Measurements from ENCODE around the gene GPC6.

The GPC6 gene

DNA sequence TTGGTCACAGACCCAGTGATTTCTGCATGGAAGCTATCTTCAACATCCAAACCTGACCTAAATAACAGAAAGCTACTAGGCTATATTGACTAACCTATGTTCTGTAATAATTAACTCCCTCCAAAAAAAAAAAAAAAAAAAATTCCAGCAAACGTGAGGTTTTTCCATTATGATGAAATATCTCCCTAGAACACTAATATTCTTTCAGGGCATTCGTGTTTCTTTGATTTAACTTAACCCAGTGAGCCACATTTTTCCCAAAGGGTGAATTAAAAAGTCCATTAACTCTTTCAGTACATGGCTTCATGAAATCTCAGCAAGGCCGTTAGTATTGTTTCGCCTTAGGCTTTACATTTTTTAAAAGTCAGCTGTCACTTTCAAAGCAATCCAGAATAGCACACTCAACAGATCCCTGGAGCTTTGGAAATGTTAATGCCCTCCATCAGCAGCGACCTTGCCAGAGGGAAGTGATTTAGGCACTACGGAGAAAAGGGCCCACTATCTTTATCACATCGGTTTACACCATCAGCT lies 1077.1 kb downstream of the GPC6 start:
- no peak for DNase-seq (ENCODE audit: low read depth)

- no peak for DNase-seq (ENCODE audit: low read depth)
These were observed 1078.4 kb downstream of the GPC6 start for GRCh38 chr13:94305033-94305432.

DNA sequence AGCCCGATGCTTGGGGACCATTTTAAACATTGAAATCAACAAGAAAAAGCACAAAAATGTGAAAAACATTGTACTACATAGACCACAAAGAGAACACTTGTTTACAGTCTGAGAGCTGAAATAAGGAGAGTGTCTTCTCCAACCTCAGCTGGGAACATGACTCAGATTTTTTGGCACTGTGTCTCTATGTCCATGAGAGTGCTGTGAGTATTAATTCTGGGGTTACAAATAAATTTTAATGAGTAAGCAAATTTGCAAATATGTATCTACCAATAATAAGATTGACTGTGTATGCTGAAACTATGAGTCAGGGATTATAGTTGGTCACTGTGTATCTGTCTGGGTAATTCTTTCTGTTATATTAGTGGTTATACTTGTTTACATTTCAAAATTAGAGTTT lies 1078.9 kb downstream of the GPC6 start:
- DNase-seq (ENCODE audit: low read depth): no peak

DNA sequence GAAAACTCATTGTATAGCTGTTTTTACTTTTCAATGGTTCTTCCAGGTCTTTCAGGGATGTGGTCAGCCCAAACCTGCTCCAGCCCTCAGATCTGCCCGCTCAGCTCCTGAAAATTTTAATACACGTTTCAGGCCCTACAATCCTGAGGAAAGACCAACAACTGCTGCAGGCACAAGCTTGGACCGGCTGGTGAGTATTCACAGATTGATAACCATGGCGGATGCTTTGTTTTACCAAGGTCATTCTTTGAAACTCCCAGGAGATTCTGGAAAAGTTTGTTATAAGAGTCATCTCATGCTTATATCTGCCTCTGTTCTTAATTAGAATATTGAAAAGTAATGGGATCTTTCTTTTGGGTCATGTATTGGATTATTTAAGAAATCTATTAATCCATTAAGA lies 1079.3 kb downstream of the GPC6 start:
- no peak for DNase-seq (ENCODE audit: low read depth)

DNA sequence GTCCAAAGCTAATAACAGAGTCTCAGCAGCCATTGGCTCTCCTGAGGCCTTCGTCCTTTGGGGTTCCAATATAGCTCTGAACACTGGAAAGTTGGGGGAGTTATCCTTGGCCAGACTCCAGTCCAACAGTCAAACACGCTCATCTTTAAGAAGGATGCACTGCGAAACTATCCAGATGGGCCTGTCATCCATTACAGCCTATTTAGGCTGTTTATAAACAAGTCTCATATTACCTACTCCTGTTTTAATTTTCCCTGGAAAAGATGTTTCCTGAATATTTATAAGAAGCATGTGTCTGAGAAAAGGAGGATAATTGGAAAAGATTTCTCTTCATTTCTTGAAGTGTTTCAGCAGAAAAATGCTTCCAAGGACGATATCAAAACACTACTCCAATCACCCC lies 1082.2 kb downstream of the GPC6 start:
- no peak for DNase-seq (ENCODE audit: low read depth)

- DNase-seq (ENCODE audit: low read depth): no peak
These were observed 1083.0 kb downstream of the GPC6 start for GRCh38 chr13:94309576-94309975.

GRCh38 chr13:94309997-94310855 lies 1083.6 kb downstream of the GPC6 start:
- peak; percentile 73 for DNase-seq (ENCODE audit: low read depth)

- no peak for DNase-seq (ENCODE audit: low read depth)
These were observed 1085.3 kb downstream of the GPC6 start for GRCh38 chr13:94311893-94312292.

- no peak for DNase-seq (ENCODE audit: low read depth)
These were observed 1086.1 kb downstream of the GPC6 start for GRCh38 chr13:94312511-94313216.

DNA sequence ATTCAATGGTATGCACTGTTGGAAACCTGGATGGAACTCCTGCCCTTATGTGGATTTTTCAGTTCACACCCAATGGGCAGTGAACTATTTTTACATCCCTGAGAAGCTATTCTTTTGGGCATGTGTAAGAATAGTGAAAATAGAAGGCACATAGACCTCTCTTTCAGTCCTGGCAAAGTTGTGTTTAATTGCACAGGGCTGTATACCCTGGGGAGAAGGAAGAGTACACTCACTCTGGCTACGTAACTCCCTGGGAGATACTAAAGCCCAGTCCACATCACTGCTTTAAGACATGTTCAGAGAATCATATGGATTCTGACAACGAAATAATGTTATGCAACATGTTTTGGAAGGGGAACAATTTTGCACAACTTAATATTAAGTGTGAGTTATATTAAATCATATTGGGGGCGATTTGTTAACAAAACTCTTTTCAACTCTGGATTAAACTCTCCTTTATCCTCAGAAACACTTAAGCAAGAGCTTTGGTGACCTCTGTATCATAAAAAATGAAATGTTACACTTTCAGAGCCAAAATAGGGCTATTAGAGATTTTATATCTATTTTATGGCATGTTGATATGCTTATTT lies 1086.8 kb downstream of the GPC6 start:
- DNase-seq (ENCODE audit: low read depth): no peak

DNA sequence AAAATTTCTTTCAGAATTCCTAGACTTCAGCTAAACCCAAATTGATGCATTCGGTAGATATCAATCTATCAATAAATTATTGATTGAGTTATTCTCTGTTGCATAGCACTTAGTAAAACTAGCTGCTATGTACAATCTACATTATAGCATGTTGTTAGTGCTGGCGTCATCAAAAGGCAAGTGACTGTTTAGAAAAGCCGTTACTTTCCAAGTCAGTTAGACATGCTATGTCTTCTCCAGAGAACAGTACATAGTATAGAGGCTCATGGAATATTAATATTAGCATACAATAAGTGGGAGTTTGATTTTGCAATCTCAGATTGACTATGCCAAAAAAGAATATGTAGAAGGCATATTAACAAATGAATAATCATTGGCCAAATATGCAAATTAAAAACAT lies 1087.3 kb downstream of the GPC6 start:
- DNase-seq (ENCODE audit: low read depth): no peak

- no peak for DNase-seq (ENCODE audit: low read depth)
These were observed 1088.6 kb downstream of the GPC6 start for GRCh38 chr13:94315188-94315587.

DNA sequence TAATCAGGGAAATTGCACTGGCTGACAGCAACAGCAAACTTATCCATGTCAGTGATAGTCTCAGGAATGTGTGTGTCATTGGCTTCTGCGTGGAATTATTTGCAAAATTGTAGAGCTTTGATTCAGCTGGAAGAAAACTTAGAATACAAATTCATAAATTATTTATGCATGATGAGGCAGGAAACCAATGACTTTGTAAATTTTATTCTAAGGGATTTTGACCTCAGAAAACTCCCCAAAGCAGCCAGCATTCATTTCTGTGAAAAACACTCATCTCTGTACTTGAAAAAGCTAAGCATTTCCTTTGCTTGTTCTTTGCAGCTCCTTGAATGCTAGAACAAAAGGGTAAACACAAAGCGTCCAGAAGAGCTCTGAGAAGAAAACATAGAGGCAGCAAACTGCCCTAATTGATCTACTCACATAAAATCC lies 1090.5 kb downstream of the GPC6 start:
- no peak for DNase-seq (ENCODE audit: low read depth)

GRCh38 chr13:94318418-94318817 lies 1091.8 kb downstream of the GPC6 start:
- DNase-seq (ENCODE audit: low read depth): no peak

DNA sequence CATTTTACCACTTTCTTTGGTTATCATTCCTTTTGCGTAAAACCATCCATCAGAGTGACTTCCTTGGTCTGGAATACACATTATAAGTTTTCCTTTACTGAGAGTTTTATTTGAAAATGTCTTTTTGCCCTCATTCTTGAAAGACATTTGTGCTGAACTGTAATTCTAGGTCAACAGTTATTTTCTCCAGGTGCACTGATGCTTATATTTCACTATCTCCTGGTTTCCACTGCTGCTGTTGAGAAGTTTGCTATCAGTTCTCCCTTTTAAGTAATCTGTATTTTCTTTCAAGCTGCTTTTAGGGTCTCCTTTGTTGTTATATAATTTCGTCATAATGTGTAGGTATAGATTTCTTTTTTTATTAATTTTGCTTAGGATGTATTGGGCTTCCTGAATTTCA lies 1092.9 kb downstream of the GPC6 start:
- no peak for DNase-seq (ENCODE audit: low read depth)

GRCh38 chr13:94322925-94323763 lies 1096.5 kb downstream of the GPC6 start:
- DNase-seq (ENCODE audit: low read depth): no peak

GRCh38 chr13:94323764-94324758 lies 1097.5 kb downstream of the GPC6 start:
- no peak for DNase-seq (ENCODE audit: low read depth)

DNA sequence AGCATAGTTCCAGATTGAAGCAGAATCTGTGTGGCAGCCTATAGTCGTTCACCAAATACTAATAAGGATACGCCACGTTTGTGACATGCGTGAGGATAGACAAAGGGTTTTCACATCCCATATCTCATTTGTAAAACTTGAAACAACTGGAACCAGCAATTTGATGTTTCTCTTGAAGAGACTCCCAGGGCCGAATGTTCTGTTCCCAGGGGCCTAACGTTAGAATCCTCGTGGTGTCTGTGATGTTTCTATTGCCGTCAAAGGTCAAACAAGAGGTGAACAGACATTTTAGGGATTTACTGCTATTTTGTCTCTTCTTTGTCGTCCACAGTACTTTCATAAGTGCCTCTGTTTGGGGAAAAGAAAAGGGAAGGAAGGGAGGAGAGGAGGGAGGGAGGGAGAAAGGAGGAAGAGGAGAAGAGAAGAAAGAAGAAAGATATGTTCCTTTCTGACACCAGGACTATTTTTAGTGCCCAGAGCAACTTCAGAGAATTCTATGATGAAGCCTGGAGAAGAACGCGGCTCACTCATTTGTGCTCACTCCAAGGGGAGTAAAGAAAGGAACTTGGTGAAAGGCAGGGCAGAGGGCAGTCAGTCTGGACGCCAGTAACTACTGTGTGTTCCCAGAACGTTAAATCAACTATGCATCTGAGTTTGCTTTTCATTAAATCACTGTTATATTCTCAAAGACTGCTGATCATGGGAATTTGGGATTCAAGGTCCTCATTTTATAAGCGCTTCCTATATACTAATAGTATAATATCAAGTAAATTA lies 1098.3 kb downstream of the GPC6 start:
- no peak for DNase-seq (ENCODE audit: low read depth)

DNA sequence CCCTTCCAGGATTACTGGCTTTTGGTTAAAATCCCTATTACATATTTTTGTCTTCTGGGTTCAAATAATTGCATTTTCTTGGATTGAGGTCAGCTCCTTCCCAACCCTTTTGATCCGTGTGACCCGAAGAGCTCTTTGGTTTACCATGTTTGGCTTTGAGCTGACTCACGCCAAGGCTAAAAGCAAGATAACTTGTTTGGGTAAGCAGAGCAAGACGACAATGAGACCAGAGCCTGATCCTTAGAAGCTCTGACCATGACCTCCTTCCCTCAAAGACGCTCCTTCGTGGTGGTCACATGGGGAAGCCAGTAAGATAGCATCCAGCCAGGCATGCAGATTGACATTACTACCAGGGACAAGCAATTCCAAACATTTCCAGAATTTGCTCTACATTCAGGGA lies 1099.0 kb downstream of the GPC6 start:
- DNase-seq (ENCODE audit: low read depth): no peak

DNA sequence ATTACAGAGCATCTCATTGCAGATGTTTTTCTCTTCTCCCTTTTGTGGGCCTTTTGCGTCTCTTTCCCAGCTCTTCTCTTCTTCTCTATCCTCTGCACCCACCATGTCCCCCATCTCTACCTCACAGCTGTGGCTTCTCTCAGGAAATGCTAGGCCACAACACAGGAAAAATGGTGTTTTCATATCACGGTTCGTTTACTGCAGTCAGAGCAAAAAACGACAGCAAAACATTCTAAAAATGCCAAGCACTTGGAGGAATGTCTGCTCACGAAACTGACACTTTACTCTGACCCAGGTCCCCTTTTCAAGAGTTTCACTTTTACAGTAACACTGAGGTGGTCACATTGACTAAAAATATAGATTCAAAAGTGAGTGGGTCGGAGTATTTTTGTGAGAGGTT lies 1100.7 kb downstream of the GPC6 start:
- no peak for DNase-seq (ENCODE audit: low read depth)
